ENCODE results near the gene TRPM5.
A peak's percentile ranks its signal among the peaks of the same experiment; 100 is the strongest.

TRPM5 gene

DNA sequence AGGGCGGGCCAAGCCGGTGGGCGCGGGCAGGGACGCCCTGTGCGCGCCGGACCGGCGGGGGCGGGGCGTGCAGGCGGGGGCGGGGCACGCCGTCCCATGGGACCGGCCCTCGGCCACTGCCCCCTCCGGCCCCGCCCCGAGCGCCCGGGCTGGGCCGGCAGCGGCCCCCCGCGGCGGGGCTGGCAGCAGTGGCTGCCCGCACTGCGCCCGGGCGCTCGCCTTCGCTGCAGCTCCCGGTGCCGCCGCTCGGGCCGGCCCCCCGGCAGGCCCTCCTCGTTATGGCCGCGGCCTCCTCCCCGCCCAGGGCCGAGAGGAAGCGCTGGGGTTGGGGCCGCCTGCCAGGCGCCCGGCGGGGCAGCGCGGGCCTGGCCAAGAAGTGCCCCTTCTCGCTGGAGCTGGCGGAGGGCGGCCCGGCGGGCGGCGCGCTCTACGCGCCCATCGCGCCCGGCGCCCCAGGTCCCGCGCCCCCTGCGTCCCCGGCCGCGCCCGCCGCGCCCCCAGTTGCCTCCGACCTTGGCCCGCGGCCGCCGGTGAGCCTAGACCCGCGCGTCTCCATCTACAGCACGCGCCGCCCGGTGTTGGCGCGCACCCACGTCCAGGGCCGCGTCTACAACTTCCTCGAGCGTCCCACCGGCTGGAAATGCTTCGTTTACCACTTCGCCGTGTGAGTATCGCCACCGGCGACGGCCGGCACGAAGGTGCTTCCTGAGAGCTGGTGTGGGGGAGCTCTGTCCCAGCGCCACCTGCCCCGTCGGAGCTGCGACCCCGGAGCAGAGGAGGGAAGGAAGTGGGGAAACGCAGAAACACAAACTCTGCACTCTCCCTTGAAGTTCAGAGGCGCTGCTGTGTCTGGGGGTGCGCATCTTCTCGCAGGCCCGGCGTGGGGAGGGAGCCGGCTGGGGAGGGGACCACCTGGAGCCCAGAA lies 769 bp upstream of the TRPM5 start, which contains the start of gene KCNQ1:
TSS of gene KCNQ1 (plus strand) at position 188 of the 925 bp plus-strand sequence. CDS start at position 279, 91 bp downstream.
- in situ Hi-C loops (cut with HindIII; ENCODE audit: low pct_ligation_motif_present, low pct_unique_long_range_greater_than_20kb, low sequenced_read_pairs), result no loop called here
- peak; percentile 47 for DNase-seq

DNA sequence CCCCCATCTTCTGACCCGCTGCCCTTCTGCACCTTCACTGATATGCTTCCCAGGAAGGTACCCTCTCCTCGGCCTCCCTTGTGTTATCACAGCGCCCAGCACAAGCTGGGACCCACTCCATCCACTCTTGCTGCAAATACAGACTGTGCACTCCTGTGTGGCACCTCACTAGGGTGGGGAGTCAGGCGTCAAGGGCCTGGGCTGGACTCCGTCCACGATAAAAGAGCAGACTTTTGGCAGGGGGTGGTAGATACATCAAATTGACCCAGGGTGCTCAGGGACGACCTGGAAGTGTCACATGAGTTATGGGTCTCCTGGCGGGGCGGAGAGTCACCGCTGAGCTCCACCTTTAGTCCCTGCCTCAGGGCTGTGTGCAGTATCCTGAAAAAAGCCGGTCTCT lies 908 bp downstream of the TRPM5 start:
- in situ Hi-C loops (cut with HindIII; ENCODE audit: low pct_ligation_motif_present, low pct_unique_long_range_greater_than_20kb, low sequenced_read_pairs), result no loop called here
- DNase-seq, result no peak

DNA sequence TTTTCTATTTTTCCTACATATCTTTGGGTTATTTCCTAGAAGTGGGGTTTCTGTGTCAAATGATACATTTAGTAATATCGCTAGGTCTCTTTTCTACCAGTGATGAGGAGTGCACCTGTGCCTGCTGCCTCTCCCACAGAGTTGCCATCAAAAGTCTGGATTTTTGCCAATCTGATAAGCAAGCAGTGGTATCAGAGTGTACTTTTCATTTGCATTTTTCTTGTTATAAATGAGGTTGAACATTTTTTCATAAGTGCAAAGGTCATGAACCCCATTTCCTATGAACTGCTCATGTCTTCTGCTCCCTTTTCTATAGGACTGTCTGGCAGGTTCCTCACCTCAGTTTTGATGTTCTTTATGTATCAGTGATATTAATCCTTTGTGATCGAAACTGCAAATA lies 1.7 kb downstream of the TRPM5 start:
- DNase-seq, result no peak
- in situ Hi-C loops (cut with HindIII; ENCODE audit: low pct_ligation_motif_present, low pct_unique_long_range_greater_than_20kb, low sequenced_read_pairs), result no loop called here

DNA sequence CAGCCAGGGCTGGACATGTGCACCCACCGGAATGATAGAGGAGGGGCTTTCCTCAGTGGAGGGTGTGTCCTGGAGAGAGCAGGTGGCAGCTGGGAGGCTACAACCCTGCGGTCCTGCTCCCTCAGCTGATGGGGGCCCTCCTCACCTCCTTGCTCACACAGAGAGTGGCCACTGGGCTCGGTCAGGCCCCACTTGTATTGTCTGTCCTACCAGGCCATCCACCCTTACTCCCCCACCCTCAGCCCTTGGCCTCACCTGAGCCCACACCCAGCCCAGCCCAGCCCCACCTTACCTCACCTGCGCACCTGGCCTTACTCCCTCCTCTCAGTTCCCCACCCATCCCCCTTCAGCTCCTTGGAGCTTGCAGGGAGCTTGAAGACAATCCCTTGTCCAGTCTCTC lies 3.1 kb downstream of the TRPM5 start:
- no peak for DNase-seq
- in situ Hi-C loops (cut with HindIII; ENCODE audit: low pct_ligation_motif_present, low pct_unique_long_range_greater_than_20kb, low sequenced_read_pairs), result no loop called here

DNA sequence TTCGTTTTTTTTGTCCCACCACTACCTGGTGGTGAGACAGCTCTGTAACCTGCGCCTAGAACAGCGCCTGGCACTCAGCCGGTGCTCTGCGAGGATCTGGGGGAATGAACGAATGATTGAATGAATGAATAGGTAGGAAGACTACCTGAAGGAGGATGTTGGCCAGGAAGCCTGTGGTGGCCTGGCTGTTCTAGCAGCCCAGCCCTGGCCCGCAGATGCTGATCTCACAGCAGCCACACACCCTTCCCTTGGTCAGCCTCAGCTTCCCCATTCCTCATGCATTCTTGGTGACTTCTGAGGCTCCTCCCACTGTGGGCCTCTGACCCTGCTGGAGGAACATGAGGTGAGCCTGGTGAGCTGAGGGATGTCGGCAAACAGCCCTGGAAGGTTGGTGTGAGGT lies 3.7 kb downstream of the TRPM5 start:
- in situ Hi-C loops (cut with HindIII; ENCODE audit: low pct_ligation_motif_present, low pct_unique_long_range_greater_than_20kb, low sequenced_read_pairs), result no loop called here
- no peak for DNase-seq

DNA sequence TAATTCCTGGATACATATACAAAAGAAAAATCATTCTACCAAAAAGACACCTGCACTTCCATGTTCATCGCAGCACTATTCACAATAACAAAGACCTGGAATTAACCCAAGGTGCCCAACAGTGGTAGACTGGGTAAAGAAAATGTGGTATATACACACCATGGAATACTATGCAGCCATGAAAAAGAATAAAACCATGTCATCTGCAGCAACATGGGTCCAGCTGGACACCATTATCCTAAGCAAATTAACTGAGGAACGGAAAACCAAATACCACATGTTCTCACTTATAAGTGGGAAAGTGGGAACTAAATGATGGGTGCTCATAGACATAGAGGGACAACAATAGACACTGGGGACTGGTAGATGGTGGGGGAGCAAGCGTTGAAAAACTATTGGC lies 4.5 kb downstream of the TRPM5 start:
- in situ Hi-C loops (cut with HindIII; ENCODE audit: low pct_ligation_motif_present, low pct_unique_long_range_greater_than_20kb, low sequenced_read_pairs), result no loop called here
- no peak for DNase-seq

DNA sequence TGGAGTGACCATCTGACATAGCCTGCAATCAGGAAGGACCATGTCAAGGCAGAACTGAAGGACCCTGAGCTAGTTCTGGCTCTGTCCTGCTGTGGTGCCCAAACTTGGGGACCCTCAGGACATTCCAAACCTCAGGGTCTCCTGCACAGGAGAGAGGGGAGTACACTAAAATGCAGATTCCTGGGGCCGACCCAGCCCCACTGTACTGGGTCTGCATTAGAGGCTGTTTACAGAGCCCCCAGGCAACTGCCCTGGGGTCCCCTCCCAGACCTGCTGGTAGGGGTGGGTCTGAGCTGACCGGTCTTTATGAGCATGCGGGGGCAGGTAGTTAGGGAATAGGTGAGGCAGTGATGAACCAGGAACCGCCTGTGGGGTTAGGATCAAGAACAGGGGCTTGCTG lies 6.8 kb downstream of the TRPM5 start:
- in situ Hi-C loops (cut with HindIII; ENCODE audit: low pct_ligation_motif_present, low pct_unique_long_range_greater_than_20kb, low sequenced_read_pairs), result no loop called here
- DNase-seq, result no peak

DNA sequence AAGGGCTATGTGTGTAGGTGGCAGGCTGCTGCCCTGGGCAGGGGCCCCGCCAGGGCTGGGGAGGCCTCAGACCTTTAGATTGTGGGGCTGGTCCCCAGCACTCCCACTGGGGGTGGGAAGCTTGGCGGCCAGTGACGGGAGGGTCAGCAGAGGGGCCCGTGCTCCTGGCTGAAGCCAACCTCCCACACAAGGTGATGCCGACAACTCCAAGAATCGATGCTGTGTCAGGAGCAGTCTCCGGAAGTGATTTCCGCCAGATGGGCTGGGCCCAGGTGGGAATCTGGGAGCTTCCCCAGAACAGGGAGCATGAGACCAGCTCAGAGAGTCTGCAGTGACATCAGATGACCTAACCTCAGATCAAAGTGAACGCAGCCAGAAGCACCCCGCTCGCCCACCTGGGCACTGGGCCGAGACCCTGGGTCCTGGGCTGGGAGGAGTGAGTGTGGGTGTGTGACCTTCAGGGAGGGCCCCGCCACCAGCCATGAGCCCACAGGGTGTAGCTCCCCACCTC lies 7.7 kb downstream of the TRPM5 start:
- DNase-seq, result no peak
- in situ Hi-C loops (cut with HindIII; ENCODE audit: low pct_ligation_motif_present, low pct_unique_long_range_greater_than_20kb, low sequenced_read_pairs), result no loop called here

DNA sequence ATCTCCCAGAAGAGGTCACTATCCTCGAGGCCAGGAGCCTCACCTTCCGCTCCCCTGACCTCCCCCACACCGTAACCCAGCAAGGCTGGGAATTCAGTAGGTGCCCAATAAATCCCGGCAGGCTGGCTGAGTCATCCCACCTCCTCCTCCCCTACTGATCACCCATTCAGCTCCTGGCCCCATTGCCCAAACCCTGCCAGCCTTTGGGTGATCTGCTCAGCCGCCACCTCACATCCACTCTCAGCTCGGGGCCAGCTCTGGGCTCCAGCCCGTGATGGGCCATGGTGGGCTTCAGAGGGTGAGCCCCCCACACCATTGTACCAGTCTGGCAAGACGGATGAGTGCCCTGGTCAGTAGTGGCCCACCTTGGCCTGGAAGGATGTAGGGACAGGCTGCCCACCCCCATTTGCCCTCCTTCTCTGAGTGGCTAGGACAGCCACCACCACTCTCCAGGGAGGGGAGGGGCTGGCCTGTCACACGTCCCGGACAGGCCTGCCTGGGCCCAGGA lies 8.2 kb downstream of the TRPM5 start:
- in situ Hi-C loops (cut with HindIII; ENCODE audit: low pct_ligation_motif_present, low pct_unique_long_range_greater_than_20kb, low sequenced_read_pairs), result no loop called here
- no peak for DNase-seq

DNA sequence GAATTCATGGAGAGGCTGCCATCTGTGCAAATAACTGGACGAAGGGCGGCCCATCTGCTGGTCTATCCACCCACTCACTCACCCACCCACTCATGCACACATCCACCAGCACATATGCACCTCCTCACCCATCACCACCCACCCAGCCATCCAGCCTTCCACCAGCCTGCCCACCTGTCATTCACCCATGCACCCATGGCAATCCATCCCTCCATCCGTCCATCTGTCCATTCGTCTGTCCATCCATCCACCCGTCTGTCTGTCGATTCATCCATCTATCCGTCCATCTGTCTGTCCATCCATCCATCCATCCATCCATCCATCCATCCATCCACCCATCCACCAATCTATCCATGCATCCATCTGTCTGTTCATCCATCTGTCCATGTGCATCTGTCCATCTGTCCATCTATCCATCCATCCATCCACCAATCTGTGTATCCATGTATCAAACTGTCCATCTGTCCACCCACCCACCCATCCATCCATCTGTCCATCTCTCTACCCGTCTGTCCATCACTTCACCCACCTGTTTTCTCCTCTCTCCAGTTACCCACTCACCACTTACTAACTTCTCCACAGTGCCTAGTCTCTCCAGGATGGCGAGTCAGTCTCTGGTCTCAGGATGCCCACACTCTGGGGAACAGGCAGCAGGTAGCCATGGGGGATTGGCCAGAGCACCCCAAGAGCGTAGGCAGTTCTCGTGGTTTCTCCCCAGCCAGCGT lies 8.9 kb downstream of the TRPM5 start:
- no peak for DNase-seq
- in situ Hi-C loops (cut with HindIII; ENCODE audit: low pct_ligation_motif_present, low pct_unique_long_range_greater_than_20kb, low sequenced_read_pairs), result no loop called here

DNA sequence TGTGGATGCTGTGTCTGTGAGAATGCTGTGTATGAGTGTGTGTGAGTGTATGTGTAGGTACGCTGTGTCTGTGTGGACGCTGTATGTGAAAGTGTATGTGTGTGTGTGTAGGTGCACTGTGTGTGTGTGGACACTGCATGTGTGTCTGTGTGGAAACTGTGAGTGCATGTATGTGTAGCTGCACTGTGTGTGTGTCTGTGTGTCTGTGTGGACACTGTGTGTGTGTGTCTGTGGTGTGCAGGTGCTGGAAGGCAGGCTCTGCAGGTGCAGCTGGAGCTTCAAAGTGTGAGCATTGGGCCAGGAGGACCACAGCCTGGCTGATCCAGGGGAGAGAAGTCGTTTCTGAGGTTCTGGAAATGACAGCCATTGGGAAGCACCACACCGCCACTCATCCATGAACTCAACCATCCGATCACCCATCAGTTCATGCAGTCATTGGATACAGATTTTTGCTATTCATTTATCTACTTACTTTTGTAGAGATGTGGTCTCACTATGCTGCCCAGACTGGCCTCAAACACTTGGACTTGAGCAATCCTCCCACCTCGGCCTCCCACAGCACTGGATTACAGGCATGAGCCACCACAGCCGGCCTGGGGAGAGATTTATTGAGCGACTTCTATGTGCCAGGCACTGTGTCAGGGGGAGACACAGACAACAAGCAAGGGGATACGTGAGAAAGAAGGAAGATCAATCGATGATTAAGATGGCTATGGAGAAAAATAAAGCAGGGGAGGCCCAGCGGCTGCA lies 9.6 kb downstream of the TRPM5 start:
- no peak for DNase-seq
- in situ Hi-C loops (cut with HindIII; ENCODE audit: low pct_ligation_motif_present, low pct_unique_long_range_greater_than_20kb, low sequenced_read_pairs), result no loop called here

DNA sequence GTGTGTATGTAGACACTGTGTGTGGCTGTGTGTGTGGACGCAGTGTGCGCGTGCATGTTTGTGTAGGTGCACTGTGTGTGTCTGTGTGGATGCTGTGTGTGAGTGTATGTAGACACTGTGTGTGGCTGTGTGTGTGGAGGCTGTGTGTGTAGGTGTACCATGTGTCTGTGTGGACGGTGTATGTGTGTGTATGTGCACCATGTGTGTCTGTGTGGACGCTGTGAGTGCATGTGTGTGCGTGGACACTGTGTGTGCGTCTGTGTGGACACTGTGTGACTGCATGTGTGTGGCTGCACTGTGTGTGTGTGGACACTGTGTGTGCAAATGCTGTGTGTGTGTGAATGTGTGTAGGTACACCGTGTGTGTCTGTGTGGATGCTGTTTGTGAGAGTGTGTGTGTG lies 10.3 kb downstream of the TRPM5 start:
- in situ Hi-C loops (cut with HindIII; ENCODE audit: low pct_ligation_motif_present, low pct_unique_long_range_greater_than_20kb, low sequenced_read_pairs), result no loop called here

DNA sequence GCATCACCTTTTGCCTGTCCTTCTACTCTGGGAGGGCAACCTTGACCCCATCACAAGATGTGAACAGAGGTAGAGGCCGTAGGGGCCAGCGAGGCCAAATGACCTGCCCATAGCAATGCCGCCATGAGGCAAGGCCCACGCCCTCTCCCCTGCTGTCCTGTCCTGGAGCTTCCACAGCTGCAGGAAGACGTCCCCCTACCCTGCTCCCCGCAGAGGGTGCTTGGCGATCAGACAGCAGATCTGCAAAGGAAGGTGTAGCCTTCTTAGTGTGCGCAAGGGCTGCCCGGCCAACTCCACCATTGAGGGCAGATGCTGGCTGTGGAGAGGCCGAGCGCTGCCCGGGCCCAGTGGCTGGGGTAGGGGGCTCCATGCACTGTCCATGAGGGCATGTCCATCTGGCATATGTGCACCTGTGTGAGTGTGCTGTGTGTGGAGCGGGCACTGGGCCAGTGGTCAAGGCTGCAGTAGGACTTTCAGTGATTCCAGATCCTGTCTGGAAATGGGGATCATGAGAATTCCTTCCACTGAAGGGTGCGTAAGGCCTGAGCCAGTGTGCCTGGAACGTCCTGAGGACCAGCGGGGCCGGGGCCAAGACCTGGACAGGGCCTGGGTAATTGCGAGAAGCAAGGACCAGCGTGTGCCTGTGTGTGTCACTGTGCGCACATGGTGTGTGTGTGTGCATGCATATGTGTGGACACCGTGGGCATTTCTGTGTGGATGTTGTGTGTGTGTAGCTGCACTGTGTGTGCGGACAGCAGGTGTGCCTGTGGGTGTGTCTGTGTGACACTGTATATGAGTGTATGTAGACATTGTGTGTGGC lies 11.0 kb downstream of the TRPM5 start:
- in situ Hi-C loops (cut with HindIII; ENCODE audit: low pct_ligation_motif_present, low pct_unique_long_range_greater_than_20kb, low sequenced_read_pairs), result no loop called here
- no peak for DNase-seq

More for the DNA sequence above, 10.3 kb downstream of the TRPM5 start:
- no peak for DNase-seq

DNA sequence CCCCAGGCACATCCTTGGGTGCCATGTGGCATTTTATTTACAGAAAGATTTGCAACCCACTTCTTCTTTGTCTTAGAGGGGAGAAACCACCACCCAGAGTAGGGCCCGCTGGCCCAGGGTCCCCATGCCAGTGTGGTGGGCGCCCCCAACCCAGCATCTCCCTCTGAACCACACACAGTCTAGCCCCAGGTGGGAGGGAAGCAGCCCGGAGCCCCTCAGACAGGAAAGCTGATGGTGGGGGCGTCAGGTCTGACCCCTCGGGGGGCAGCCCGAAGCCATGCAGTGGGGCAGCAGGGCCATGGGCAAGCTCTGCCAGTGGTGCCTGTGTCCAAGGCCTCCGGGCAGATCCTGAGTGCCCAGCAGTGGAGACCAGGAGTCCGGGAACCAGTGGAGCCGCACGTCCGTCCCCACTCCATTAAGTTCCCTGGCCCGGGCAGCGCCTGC lies 11.7 kb downstream of the TRPM5 start:
- in situ Hi-C loops (cut with HindIII; ENCODE audit: low pct_ligation_motif_present, low pct_unique_long_range_greater_than_20kb, low sequenced_read_pairs), result no loop called here
- DNase-seq, result no peak

DNA sequence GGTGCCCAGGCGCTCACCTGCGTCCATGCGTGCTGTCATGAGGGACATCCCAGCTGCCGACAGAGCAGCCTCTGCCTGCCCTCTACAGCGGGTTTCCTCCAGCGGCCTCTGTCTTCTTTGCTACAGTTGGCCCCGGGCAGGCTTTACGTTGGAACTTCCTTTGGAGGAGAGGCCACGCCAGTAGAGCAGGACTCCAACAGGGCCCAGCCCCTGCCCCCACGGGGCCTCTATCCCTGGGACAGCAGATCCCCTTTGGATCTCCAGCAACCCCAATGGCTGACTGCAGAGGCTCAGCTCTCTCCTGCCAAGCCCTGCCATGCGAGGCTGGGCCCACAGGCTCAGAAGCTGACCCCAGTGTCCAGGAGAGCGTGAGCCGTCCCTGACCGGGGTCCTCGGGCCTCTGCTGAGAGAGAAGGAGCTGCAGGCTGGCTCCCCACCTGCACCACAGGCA lies 12.1 kb downstream of the TRPM5 start:
- no peak for DNase-seq
- in situ Hi-C loops (cut with HindIII; ENCODE audit: low pct_ligation_motif_present, low pct_unique_long_range_greater_than_20kb, low sequenced_read_pairs), result no loop called here

DNA sequence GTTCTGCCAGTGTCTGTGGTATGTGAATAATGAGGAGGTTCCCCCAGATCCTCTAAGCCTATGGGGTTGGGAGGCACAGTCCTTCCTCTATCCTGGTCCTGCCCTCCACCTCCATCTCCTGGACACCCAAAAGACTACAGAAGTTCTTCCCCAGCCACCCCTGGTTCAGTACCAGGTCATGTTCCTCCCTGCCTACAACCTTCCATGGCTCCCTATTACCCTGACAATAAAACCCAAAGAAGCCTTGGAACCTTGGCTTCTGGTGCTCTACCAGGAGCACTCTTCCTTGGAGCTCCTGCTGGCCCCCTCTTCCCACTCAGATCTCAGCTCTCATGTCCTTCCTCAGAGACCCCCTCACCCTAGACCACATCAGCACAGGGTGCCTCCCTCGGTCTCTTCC lies 12.9 kb downstream of the TRPM5 start:
- in situ Hi-C loops (cut with HindIII; ENCODE audit: low pct_ligation_motif_present, low pct_unique_long_range_greater_than_20kb, low sequenced_read_pairs), result no loop called here
- no peak for DNase-seq

DNA sequence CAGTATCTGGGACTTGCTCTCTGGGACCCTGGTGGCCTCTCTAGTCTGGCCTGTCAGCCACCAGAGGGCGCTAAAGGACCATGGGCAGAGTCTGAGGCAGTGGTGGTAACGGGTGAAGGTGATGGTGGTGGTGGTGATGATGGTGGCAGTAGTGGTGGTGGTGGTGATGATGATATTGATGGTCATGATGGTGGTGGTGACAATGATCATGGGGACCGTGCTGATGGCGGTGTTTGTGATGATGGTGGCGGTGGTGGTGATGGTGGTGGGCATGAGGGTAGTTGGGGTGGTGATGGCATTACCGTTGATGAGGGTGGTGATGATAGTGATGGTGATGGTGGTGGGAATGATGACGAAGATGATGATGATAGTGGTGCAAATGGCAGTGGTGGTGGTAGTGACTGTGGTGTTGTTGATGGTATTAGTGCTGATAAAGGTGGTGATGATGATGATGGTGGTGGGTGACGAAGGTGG lies 16.0 kb downstream of the TRPM5 start:
- in situ Hi-C loops (cut with HindIII; ENCODE audit: low pct_ligation_motif_present, low pct_unique_long_range_greater_than_20kb, low sequenced_read_pairs), result no loop called here
- DNase-seq, result peak; percentile 61

Data from ACHN (cell line).